Measurements from ENCODE around the gene LTBP1.

Gene LTBP1

DNA sequence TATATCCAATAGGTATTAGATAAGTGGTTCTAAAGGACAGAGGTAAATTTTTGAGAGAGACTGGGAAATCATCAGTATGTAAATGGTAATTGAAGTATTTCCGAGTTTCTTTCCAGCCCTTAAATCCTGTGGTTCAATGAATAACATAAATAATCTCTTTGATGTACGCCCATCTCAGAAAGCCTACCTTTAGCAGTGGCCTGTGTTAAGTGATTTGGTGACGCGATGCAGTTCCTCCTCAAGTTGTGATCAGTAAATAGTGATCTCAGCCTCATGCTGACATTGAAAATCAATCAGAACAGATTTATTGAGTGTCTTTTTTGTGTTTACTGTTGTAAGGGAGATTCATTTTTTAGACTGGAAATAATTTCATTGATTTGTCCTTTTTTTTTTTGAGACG lies 392.5 kb downstream of the LTBP1 start:
- no peak for DNase-seq (ENCODE audit: low spot score)
- TF ChIP-seq, protein P1, sequence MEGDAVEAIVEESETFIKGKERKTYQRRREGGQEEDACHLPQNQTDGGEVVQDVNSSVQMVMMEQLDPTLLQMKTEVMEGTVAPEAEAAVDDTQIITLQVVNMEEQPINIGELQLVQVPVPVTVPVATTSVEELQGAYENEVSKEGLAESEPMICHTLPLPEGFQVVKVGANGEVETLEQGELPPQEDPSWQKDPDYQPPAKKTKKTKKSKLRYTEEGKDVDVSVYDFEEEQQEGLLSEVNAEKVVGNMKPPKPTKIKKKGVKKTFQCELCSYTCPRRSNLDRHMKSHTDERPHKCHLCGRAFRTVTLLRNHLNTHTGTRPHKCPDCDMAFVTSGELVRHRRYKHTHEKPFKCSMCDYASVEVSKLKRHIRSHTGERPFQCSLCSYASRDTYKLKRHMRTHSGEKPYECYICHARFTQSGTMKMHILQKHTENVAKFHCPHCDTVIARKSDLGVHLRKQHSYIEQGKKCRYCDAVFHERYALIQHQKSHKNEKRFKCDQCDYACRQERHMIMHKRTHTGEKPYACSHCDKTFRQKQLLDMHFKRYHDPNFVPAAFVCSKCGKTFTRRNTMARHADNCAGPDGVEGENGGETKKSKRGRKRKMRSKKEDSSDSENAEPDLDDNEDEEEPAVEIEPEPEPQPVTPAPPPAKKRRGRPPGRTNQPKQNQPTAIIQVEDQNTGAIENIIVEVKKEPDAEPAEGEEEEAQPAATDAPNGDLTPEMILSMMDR (IDR thresholded peaks at IDR 0.05; ENCODE audit: borderline replicate concordance, control extremely low read depth, extremely low read depth, insufficient read depth, missing control alignments) = no peak
- in situ Hi-C loops (cut with MboI; ENCODE audit: low sequenced_read_pairs, unreplicated experiment) = no loop called here

DNA sequence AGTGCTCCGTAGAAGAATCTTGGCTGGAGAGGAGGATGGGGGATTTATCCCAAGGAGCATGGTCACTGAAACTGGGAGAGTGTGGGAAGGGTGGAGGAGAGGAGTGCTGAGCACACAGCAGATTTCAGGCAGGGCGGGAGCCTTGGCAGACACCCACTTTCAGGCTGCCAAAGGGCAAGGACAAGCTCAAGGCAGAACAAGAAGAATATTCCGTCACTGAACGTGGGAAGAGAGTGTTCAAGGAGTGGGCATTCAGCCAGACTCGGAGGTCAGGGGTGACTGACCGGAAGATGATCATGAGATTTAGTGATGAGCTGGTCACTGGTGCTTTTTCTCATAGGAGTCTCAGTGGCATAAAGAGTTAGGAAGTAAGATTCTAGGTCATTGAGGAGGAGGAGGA lies 393.5 kb downstream of the LTBP1 start:
- TF ChIP-seq, protein P1 (IDR thresholded peaks at IDR 0.05; ENCODE audit: borderline replicate concordance, control extremely low read depth, extremely low read depth, insufficient read depth, missing control alignments) = no peak
- no peak for DNase-seq (ENCODE audit: low spot score)
- in situ Hi-C loops (cut with MboI; ENCODE audit: low sequenced_read_pairs, unreplicated experiment) = no loop called here

DNA sequence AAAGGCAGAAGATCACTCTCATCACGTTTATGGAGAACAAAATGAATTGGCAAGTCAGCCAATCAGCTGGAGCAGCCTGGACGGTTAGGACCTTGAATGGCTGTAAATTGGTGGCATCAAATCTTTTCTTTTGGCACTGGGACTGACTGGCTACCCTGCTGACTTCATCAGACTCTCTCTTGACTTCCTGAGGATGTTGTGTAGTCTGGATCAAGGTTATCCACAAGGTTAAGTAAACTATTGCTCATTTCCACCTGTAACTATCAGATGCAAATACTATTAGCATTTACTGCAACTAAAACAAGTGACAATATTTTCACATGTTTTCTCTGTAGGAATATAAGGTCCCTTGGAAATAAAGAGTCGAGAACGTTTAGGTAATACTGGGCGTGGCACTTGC lies 395.4 kb downstream of the LTBP1 start:
- TF ChIP-seq, protein P1 (IDR thresholded peaks at IDR 0.05; ENCODE audit: borderline replicate concordance, control extremely low read depth, extremely low read depth, insufficient read depth, missing control alignments) = no peak
- no peak for DNase-seq (ENCODE audit: low spot score)
- in situ Hi-C loops (cut with MboI; ENCODE audit: low sequenced_read_pairs, unreplicated experiment) = no loop called here

DNA sequence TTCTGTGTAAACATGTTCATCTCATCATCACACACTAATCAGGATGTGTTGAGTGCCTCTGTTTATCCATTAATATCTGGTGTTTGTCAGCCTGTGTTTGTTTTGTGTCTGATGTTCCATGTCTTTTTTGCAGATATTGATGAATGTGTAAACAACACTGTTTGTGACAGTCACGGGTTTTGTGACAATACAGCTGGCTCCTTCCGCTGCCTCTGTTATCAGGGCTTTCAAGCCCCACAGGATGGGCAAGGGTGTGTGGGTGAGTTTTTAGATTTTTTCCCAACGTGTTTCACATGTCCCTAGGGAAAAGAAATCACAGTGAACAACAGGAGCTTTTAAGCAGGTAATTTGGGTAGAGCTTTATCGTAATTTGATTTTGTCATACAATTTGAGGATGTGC lies 396.0 kb downstream of the LTBP1 start:
- in situ Hi-C loops (cut with MboI; ENCODE audit: low sequenced_read_pairs, unreplicated experiment) = no loop called here
- DNase-seq (ENCODE audit: low spot score) = no peak
- TF ChIP-seq, protein P1 (IDR thresholded peaks at IDR 0.05; ENCODE audit: borderline replicate concordance, control extremely low read depth, extremely low read depth, insufficient read depth, missing control alignments) = no peak

DNA sequence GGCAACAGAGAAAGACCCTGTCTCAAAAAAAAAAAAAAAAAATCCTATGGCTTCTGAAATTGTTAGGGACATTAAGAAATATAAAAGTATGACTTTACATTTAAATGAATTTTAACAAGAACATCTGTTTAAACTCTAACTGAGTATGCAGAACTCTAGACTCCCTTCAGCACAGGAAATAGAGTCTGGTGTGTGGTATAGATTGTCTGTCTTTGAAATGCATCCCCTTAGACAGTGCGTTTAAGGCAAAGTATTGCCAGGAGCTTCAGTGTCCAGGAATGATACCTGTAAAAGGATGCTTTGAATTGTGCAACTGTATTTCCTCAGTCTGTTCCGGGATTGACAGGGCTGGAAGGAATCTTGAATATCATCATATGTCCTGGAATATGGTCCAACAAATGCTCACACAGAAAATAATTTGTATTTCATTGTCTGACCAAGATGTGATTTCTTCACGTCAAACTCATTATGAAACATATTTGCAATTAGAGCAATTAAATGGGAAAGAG lies 396.7 kb downstream of the LTBP1 start:
- TF ChIP-seq, protein P1 (IDR thresholded peaks at IDR 0.05; ENCODE audit: borderline replicate concordance, control extremely low read depth, extremely low read depth, insufficient read depth, missing control alignments) = no peak
- in situ Hi-C loops (cut with MboI; ENCODE audit: low sequenced_read_pairs, unreplicated experiment) = no loop called here
- no peak for DNase-seq (ENCODE audit: low spot score)

DNA sequence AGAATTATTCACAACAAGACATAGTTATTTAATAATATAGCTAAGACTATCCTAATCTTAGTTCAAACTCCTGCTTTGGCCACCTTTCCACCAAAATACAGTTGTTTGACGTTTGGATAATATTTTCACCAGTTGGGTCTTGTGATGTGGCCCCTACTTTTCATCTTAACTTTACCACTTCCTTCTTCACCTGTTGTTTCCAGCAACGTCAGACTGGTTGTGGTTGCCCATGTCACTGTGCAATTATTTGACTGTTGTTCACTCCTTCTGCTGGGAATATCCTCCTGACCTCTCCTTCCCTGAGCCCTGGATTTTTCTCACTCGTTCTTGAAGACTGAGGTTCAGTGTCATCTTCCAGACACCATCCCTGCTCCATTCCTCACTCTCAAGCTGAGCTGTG lies 397.5 kb downstream of the LTBP1 start:
- TF ChIP-seq, protein P1 (IDR thresholded peaks at IDR 0.05; ENCODE audit: borderline replicate concordance, control extremely low read depth, extremely low read depth, insufficient read depth, missing control alignments) = no peak
- DNase-seq (ENCODE audit: low spot score) = no peak
- in situ Hi-C loops (cut with MboI; ENCODE audit: low sequenced_read_pairs, unreplicated experiment) = no loop called here

DNA sequence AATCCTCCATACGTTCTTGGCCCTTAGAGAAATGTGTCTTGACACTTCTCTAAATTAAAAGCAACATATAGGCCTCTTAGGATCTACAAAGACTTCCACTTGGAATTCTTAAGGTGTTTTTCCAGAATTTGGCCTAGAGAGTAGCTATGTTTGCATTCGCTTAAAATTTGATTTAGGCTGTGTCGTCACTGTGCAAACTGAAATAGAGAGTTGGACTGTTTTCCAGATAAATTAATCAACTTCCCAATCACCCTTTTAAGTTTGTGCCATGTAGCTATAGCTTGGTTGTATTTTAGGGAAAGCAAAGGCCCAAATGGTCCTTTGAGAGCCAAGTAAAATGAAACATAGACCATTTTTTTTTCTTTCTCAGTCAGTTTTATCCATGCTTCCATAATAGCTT lies 401.1 kb downstream of the LTBP1 start:
- in situ Hi-C loops (cut with MboI; ENCODE audit: low sequenced_read_pairs, unreplicated experiment) = no loop called here
- TF ChIP-seq, protein P1 (IDR thresholded peaks at IDR 0.05; ENCODE audit: borderline replicate concordance, control extremely low read depth, extremely low read depth, insufficient read depth, missing control alignments) = no peak

More for the DNA sequence above, 401.1 kb downstream of the LTBP1 start:
- no peak for DNase-seq (ENCODE audit: low spot score)

Measured in GM13976 (cell line).